GM21786 (cell line): ENCODE measurements around the gene ENOX1.

Source experiments
- ATAC-seq: cut with Tn5 transposase; IDR thresholded peaks from one replicate; pipeline ENCODE4 v1.9.1; 2021; ENCODE audit not compliant: unreplicated experiment

Gene ENOX1

GRCh38 chr13:43675577-43675976 lies 111.2 kb downstream of the ENOX1 start:
- ATAC-seq, result no peak

GRCh38 chr13:43669964-43670363 lies 116.8 kb downstream of the ENOX1 start:
- ATAC-seq, result no peak

GRCh38 chr13:43669101-43669500 lies 117.7 kb downstream of the ENOX1 start:
- ATAC-seq, result no peak

- ATAC-seq, result no peak
These were observed 120.4 kb downstream of the ENOX1 start for GRCh38 chr13:43666403-43666802.

- no peak for ATAC-seq
These were observed 121.4 kb downstream of the ENOX1 start for GRCh38 chr13:43665388-43665787.

- no peak for ATAC-seq
These were observed 122.0 kb downstream of the ENOX1 start for GRCh38 chr13:43664700-43665191.

GRCh38 chr13:43663474-43664090 lies 123.2 kb downstream of the ENOX1 start:
- ATAC-seq, result no peak

- no peak for ATAC-seq
These were observed 123.8 kb downstream of the ENOX1 start for GRCh38 chr13:43662976-43663375.

GRCh38 chr13:43661161-43661830 lies 125.5 kb downstream of the ENOX1 start:
- no peak for ATAC-seq

GRCh38 chr13:43657485-43657884 lies 129.3 kb downstream of the ENOX1 start:
- no peak for ATAC-seq

GRCh38 chr13:43653980-43654379 lies 132.8 kb downstream of the ENOX1 start:
- ATAC-seq, result no peak

- ATAC-seq, result no peak
These were observed 133.4 kb downstream of the ENOX1 start for GRCh38 chr13:43653395-43653794.

- ATAC-seq, result no peak
These were observed 134.0 kb downstream of the ENOX1 start for GRCh38 chr13:43652760-43653159.

- ATAC-seq, result no peak
These were observed 135.9 kb downstream of the ENOX1 start for GRCh38 chr13:43650882-43651281.

GRCh38 chr13:43648733-43649132 lies 138.0 kb downstream of the ENOX1 start:
- no peak for ATAC-seq

GRCh38 chr13:43647471-43647870 lies 139.3 kb downstream of the ENOX1 start:
- ATAC-seq, result no peak

GRCh38 chr13:43640476-43640875 lies 146.3 kb downstream of the ENOX1 start:
- no peak for ATAC-seq

- ATAC-seq, result no peak
These were observed 155.7 kb downstream of the ENOX1 start for GRCh38 chr13:43631106-43631505.

- ATAC-seq, result no peak
These were observed 156.9 kb downstream of the ENOX1 start for GRCh38 chr13:43629691-43630480.

GRCh38 chr13:43626994-43627393 lies 159.8 kb downstream of the ENOX1 start:
- ATAC-seq, result no peak

GRCh38 chr13:43614063-43614462 lies 172.7 kb downstream of the ENOX1 start:
- ATAC-seq, result no peak
